HL-60 (cell line): ENCODE results near the gene PCNX2.

Experiments
- GABPA ChIP-seq: IDR thresholded peaks from 2 replicates; pipeline ENCODE4 v1.6.1; 2012; ENCODE audit warnings: low read depth
- TF ChIP-seq, protein P1 (sequence below): IDR thresholded peaks from one replicate; pipeline ENCODE4 v1.5.1; 2011; ENCODE audit warnings: low read length, control low read depth, inconsistent platforms; ENCODE audit not compliant: insufficient read depth

DNA sequence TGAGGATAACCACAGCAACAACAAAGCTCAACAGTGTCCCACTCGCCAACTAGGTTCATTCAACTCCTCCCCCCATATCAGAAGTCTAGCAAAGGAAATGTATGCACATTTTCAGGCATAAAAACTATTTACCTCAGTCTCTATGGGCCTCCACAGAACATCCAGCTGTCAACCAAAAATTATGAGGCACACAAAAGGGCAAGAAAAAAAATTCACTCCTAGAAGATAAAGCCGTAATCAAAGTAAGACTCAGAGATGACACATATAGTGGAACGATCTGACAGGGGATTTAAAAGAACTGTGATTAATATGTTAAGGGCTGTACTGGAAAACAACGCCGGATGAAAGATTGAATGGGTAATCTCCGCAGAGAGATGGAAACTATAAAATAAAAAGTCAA, 186.4 kb downstream of the PCNX2 start:
- no peak for TF ChIP-seq GABPA
- TF ChIP-seq, protein P1, sequence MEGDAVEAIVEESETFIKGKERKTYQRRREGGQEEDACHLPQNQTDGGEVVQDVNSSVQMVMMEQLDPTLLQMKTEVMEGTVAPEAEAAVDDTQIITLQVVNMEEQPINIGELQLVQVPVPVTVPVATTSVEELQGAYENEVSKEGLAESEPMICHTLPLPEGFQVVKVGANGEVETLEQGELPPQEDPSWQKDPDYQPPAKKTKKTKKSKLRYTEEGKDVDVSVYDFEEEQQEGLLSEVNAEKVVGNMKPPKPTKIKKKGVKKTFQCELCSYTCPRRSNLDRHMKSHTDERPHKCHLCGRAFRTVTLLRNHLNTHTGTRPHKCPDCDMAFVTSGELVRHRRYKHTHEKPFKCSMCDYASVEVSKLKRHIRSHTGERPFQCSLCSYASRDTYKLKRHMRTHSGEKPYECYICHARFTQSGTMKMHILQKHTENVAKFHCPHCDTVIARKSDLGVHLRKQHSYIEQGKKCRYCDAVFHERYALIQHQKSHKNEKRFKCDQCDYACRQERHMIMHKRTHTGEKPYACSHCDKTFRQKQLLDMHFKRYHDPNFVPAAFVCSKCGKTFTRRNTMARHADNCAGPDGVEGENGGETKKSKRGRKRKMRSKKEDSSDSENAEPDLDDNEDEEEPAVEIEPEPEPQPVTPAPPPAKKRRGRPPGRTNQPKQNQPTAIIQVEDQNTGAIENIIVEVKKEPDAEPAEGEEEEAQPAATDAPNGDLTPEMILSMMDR, result no peak
